Effector memory CD4-positive, alpha-beta T cell (primary cell): ENCODE data around the gene LRRC32.

Experiments used
- DNase-seq, 3 donors: peaks; one replicate each; pipeline ENCODE4 v3.0.0-alpha.2; 2020
- H3K27ac ChIP-seq: 2 replicates; pipeline ENCODE4 v1.7.0; 2013; ENCODE audit warnings: mild to moderate bottlenecking, low read length, moderate library complexity; ENCODE audit not compliant: insufficient read depth, poor library complexity, severe bottlenecking
- H3K27me3 ChIP-seq: replicated peaks from 2 replicates; pipeline ENCODE4 v1.7.0; 2013; ENCODE audit warnings: mild to moderate bottlenecking, low read length; ENCODE audit not compliant: insufficient read depth, control insufficient read depth, poor library complexity, severe bottlenecking
- H3K36me3 ChIP-seq: 2 replicates; pipeline ENCODE4 v1.7.0; 2013; ENCODE audit warnings: mild to moderate bottlenecking, low read length, moderate library complexity; ENCODE audit not compliant: control insufficient read depth, insufficient read depth
- H3K4me1 ChIP-seq: 2 replicates; pipeline ENCODE4 v1.7.0; 2013; ENCODE audit warnings: low read length, mild to moderate bottlenecking; ENCODE audit not compliant: control insufficient read depth, insufficient read depth, poor library complexity, severe bottlenecking
- H3K4me3 ChIP-seq: 2 replicates; pipeline ENCODE4 v1.7.0; 2013; ENCODE audit warnings: low read length, low read depth, mild to moderate bottlenecking; ENCODE audit not compliant: insufficient read depth, poor library complexity, severe bottlenecking
- H3K9me3 ChIP-seq: 2 replicates; pipeline ENCODE4 v1.7.0; 2013; ENCODE audit warnings: mild to moderate bottlenecking, low read length, moderate library complexity; ENCODE audit not compliant: control insufficient read depth

Gene LRRC32

DNA sequence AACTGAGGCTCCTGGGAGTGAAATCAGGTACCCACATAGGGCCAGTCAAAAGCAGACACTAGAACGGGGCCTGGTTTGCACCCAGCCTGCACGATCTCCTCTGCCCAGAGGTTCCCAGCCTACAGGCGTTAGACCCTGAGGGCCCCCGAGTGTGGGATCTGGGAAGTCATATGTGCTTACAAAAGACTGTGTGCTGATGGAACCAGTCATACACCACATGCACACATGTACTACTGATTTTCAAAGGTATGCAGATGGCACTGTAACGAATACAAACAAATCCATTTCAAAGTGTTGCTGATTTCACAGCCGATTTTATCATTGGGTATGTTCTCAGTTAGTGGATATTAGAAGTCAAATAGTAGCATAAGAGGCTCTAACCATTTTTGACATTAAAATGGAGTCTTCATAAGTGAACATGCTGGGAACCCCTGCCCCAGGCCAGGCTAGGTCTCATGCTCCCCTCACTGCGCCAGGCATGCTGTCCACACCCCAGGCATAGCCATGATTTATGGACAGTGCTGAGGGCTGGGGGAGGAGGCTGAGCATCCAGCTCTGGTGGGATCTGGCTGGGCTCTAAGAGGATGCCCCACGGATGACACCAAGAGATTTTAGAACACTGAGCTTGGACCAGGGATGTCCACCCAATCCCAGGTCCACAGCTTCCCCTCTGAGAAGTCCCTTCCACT lies 38.6 kb upstream of the LRRC32 start:
- H3K4me1 ChIP-seq: no peaks in the 10 kb centered on the region
- DNase-seq: no peak
- no peaks in the 10 kb centered on the region for H3K9me3 ChIP-seq
- H3K27ac ChIP-seq: no peak overlapping the region
- no peaks in the 10 kb centered on the region for H3K36me3 ChIP-seq
- no peaks in the 10 kb centered on the region for H3K27me3 ChIP-seq
- no peak overlapping the region for H3K4me3 ChIP-seq

DNA sequence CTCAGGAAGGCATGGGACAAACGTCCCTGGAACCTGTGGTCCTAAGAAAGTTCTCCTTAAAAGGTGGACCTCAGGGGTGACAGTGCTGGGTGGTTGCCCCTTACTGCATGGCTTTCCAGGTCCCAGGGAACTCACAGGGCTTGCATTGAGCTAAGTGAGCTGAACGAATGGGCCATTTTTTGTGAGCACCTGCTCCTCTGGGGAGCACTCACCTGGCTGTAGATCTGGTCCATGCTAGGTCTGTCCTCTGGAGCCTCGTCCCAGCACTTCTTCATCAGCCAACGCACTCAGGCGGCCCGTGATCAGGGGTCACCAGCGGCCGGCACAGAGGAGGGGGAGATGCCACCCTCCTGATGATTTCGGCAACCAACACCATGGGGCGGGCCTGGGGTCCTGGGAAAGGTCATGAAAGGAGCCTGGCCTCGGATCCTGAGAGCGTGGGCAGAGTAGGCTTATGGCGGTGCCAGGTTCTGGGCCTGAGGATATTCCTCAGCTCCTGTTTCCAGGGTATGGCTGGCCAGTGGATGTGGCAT lies 36.8 kb upstream of the LRRC32 start:
- Histone ChIP-seq H3K4me1 (no peaks in the 10 kb centered on the region), H3K27me3 (no peaks in the 10 kb centered on the region), H3K36me3 (no peaks in the 10 kb centered on the region), H3K4me3 (no peak overlapping the region), H3K27ac (no peak overlapping the region), H3K9me3 (no peaks in the 10 kb centered on the region)
- no peak for DNase-seq

DNA sequence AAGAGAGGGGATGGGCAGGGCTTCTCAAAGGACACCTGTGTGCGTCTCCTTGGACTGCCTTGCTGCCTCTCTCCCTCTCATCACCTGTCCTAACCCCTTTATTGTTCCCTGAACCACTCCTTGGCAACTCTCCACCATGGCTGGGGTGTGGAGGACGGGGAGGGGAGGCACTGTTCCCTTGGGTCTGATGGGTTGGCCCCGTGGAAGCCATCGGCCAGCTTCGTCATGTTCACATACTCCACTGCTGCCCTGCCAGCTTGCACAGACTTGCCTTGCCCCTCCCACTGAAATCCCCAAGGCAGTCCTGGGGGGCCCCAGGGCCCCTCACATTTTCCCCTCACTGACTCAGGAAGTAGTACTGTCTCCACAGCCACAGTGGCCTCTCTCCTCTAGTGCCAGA lies 36.1 kb upstream of the LRRC32 start:
- no peak for DNase-seq
- H3K4me1 ChIP-seq: no peaks in the 10 kb centered on the region
- no peak overlapping the region for H3K27ac ChIP-seq
- H3K36me3 ChIP-seq: no peaks in the 10 kb centered on the region
- no peak overlapping the region for H3K4me3 ChIP-seq
- H3K27me3 ChIP-seq: no peaks in the 10 kb centered on the region
- no peaks in the 10 kb centered on the region for H3K9me3 ChIP-seq

DNA sequence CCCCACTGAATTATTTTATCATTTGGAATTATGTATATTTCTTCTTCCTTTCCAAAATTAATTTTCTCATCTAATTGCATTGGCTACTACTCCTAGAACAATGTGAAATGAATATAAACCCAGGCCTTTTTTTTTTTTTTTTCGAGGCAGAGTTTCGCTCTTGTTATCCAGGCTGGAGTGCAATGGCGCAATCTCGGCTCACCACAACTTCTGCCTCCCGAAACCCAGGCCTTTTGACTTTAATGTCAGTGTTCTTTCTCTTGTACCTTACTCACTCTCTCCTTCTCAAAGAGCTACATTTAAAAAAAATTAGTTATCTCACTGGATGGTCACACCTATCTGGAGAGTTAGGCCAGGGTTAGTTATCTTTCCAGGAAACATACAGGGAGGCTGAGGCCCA lies 35.3 kb upstream of the LRRC32 start:
- Histone ChIP-seq H3K9me3 (no peaks in the 10 kb centered on the region), H3K4me3 (no peak overlapping the region), H3K27ac (no peak overlapping the region), H3K27me3 (no peaks in the 10 kb centered on the region), H3K36me3 (no peaks in the 10 kb centered on the region), H3K4me1 (no peaks in the 10 kb centered on the region)
- DNase-seq: no peak

DNA sequence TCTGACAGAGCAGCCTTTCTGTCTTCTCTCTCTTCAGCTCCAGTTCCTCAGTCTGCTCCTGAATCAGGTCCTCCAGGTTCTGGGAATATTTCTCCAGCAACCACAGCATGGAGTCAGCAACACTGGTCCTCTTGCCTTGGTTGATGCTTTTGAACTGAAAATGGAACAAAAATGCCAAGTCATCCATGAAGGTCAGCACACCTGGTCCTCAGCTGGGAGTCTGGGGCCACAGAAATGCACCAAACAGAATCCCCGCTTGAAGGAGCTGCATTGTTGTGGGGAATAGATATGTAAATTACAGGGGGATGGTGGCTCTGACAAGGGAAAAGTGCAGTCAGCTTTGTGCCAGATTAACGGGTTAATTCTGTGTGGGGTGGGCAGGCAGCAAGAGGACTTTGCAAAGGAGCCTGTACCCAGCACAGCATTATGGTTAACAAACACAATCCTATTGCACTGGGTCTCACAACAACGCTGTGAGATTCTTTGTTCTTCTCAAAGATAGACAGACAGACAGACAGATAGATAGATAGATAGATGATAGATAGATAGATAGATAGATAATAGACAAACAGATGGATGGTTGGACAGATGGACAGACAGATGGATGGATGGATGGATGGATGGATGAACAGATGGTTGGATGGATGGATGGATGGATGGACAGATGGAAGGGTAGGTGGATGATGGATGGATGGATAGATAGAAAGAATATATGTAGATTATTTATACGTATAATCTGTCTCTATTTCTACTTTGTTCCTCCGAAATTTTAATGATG lies 33.8 kb upstream of the LRRC32 start:
- Histone ChIP-seq H3K9me3 (no peaks in the 10 kb centered on the region), H3K36me3 (no peaks in the 10 kb centered on the region), H3K4me3 (no peak overlapping the region), H3K4me1 (no peaks in the 10 kb centered on the region), H3K27ac (no peak overlapping the region), H3K27me3 (no peaks in the 10 kb centered on the region)
- DNase-seq: no peak

DNA sequence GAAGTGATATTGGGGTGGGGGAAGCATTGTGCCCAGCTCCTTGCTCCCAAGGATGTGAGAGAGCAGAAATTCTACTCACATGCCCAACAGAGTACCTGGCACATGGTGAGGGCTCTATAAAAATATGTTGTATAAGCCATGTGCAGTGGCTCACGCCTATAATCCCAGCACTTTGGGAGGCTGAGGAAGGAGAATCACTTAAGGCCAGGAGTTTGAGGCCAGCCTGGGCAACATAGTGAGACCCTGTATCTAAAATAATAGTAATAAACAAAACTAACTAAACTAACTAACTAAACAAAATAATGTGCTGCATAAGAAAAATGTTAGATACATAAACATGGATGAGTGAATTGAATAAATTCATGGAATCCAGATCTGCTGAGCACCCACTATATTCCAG lies 33.2 kb upstream of the LRRC32 start:
- Histone ChIP-seq H3K27me3 (no peaks in the 10 kb centered on the region), H3K36me3 (no peaks in the 10 kb centered on the region), H3K4me1 (no peaks in the 10 kb centered on the region), H3K4me3 (no peak overlapping the region), H3K27ac (no peak overlapping the region), H3K9me3 (no peaks in the 10 kb centered on the region)
- DNase-seq: no peak

DNA sequence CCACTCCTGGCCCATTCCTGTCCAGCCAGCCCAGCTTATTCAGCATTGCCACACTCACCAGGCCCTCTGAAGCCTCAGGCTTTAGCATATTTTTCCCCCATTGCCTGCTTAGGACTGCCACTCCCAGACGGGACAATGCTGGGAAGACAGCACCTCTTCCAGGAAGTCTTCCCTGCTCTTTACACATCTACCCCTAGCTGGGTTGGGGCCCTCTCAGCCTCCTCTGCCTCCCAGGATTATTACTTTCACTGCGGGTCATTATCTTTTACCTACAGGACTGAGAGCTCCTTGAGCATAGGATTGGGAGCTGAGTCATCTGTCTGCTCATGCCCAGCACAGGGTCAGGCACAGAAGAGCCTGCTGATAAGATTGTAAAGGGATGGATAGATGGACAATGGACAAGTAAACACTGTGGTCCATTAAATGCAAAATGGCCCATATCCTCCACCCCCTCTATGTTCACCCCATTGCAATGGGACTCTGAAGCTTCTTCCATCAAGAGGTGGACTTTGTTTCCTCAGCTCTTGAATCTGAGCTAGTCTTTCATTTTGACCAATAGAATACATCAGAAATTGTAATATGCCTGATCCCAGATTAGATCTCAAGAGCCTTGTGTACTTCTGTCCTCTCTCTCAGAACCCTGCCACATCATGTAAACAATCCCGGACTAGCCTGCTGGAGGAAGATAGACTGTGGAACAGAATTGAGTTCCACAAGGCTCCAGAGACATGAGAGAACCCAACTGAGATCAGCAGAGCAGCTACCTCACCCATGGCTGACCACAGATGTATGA lies 32.0 kb upstream of the LRRC32 start:
- Histone ChIP-seq H3K27ac (no peak overlapping the region), H3K27me3 (no peaks in the 10 kb centered on the region), H3K4me1 (no peaks in the 10 kb centered on the region), H3K9me3 (no peaks in the 10 kb centered on the region), H3K4me3 (no peak overlapping the region), H3K36me3 (no peaks in the 10 kb centered on the region)
- no peak for DNase-seq

DNA sequence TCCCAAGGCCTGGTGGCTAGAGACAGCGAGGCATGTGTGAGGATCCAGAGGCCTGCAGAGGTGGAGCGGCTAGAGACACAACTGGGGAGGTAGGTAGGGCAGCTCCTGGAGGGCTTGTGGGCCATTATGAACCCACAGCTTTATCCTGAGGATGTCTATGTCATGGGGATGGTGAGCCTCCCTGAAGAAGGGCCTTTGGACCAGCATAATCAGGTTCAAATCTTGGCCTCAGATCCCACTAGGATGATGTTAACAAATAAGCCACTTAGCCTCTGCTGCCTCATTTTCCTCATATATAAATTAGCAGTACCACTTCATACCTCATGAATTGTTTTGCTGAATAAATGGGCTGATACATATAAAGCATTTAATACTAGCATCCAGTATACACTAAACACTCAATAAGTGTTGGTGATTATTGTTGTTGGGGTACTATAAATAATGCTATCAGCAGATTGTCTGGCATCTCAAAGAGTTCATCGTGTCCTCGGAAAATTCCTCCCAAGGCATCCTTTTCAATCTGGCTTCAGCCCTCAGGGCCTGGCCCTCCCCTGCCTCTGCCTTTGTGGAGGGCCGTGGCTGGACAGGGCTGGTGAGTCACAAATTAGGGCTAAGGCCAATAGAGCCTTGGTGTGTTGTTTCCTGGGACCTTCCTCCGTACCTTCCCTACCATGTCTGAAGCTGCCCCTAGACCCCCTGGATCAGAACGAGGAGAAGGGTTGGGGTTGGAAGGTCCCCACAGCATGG lies 30.9 kb upstream of the LRRC32 start:
- no peak overlapping the region for H3K27ac ChIP-seq
- no peaks in the 10 kb centered on the region for H3K4me1 ChIP-seq
- H3K27me3 ChIP-seq: no peaks in the 10 kb centered on the region
- H3K4me3 ChIP-seq: no peak overlapping the region
- H3K36me3 ChIP-seq: no peaks in the 10 kb centered on the region
- no peaks in the 10 kb centered on the region for H3K9me3 ChIP-seq
- no peak for DNase-seq

DNA sequence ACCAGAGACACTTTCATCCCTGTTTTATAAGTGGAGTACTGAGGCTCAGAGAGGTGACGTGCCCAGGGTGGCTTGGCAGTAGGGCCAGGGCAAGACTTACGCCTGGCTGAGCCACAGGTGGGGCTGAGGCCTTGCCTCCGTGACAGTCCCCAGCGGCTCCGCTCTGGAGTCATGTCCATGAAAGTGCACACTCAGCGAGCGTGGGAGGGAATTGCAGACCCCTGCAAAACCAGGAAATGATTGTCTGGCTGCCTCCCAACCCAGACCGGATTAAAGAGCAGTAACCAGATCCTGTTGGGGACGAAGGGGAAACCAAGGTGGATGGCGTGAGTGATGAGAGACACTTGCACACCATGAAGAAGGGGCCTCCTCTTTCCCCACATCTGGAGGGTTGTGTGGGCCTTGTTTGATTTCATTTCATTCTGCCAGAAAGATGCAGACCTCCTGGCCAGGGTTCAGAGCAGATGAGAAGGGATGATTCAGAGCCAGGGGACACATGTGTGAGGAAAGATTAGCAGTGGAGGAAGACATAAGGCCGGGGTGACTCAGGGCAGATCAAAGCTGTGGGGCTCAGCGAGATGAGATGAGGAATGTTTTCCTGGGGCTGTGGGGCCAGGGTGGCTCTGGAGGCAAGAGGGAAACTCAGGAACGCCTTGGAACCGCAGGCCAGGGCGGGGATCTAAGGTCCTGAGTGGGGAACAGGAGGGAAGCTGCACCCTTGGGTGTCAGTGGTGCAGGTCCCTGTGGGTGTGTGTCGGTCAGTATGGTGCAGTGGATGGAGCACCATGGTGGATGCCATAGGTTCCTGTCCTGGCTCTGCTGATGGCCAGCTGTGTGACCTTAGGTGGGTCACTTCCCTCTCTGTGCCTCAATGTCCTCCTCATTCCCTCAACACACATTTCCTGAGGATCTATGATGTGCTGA lies 29.9 kb upstream of the LRRC32 start:
- H3K4me3 ChIP-seq: no peak overlapping the region
- no peaks in the 10 kb centered on the region for H3K9me3 ChIP-seq
- no peaks in the 10 kb centered on the region for H3K36me3 ChIP-seq
- no peaks in the 10 kb centered on the region for H3K4me1 ChIP-seq
- H3K27ac ChIP-seq: no peak overlapping the region
- DNase-seq: no peak
- no peaks in the 10 kb centered on the region for H3K27me3 ChIP-seq
